Dermis microvascular lymphatic vessel endothelial cell (primary cell): ENCODE measurements around the gene C4BPB. TPM values are rescaled to one million over a fixed set of nuclear protein-coding genes. Genes with fewer than 3 reads are reported as not detected.
"Not testable (repeated sequence)": the region's sequence is repeated elsewhere in the genome, so short reads cannot be mapped to it uniquely, and the experiment has no call there.

ENCODE experiments used
- DNase-seq, 2 donors: peaks; one replicate each; pipeline versions ENCODE4 v3.0.0 to v3.0.0-alpha.2; 2010; ENCODE audit warnings: low read depth in 2 of 2
- total RNA-seq: library from RNA; depleted of rRNA; stranded (reverse); fragments of >200 nt; gene quantifications from 2 replicates; pipeline ENCODE4 v1.2.1, GENCODE V29; 2014

C4BPB gene, protein sequence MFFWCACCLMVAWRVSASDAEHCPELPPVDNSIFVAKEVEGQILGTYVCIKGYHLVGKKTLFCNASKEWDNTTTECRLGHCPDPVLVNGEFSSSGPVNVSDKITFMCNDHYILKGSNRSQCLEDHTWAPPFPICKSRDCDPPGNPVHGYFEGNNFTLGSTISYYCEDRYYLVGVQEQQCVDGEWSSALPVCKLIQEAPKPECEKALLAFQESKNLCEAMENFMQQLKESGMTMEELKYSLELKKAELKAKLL
- total RNA-seq, result 0.13 TPM in 1 of 2 replicates, not detected in the other

DNA sequence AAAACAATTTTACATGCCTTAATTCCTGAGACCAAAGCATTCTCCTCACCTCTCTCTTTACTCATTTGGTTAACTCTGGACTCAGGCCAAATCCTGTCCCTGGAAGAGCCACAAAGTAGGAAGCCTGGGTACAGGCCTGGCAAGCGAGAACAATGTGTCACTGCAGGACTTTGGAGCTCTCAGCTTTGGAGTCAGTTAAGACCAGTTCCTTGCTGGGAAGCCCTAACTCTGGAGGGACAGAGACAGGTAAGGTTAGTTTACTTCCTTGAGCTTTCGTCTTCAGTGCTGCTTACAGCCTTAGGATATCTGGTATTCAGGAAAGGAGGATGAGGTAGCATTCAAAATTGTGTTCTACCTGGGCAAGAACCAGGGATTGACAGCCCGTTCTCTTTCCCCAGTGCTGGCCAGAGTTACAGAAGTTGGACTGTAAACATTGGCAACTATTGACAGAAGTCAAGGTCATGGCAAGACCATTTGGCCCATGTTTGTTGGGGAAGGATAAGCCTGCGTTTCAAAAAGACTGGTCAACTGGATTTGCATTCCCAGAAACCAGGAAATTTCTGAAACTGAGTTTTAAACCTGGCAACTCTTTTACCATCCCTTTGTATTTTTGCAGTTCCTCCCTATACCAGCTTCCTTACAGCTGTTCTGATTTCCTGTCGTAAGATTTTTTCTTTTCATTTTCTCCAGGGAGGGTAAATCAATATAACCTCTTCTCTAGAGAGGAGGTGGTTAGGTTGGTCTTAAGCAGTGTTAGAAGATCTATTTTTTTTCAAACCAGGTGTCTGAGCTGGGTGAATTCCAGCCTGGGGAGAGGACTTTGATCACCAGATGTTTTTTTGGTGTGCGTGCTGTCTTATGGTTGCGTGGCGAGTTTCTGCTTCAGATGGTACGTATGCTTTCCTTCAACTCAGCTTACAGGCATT is at the start of gene C4BPB:
C4BPB (plus strand) TSS at position 160 of the 926 bp plus-strand sequence; CDS start at position 832, 672 bp downstream.
- DNase-seq, result no peak

DNA sequence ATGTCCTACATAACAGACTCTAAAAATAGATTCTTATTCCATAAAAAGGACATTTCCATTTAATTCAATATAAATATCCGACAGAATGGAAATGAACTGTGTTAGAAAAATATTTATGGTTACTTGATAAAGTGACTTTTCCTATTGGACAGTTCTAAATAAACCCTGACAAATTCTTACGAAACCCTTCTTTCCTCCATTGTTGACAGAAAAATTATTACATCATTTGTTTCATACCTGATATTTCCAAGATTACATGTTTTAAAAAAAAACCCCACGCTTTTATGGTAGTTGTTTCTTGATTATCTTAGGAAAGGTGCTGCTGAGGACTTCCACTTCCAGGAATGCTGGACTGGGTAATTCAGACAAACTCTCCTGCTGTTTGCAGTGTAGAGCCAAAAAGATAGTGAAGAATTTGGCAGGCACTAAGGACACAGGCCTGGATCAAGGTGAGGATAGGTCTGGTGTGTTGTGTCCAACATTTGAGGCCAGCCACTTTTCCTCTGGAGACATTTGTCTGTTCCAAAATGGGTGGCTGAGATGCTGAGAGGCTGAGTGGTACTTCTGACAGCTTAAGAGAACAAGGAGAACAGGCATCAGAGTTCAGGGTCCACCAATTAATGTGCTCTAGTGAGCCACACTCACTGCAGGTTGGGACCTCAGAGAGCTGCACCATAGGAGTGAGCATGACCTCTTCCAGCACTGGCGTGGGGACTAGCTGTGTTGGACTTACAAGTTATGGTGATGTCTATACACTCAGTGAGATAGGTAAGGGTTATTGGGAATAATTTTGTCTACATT is 49.1 kb upstream of the C4BPB start:
- DNase-seq, result no peak

DNA sequence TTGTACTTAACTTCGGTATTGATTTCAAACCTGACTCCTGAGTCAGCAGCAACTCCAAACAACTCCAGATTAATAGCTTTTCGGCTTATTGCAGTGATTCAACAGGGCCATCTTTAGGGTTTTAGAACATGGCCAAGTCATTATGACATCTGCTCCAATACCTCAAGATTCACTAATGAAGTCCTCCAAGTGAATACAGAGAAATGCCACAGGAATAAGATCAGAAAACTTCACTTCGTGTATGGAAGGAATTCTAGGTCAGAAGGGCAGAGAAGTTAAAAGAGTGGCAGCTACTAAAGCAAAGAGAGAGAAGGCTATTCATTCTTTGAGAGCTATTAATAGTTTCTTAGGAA is 48.5 kb upstream of the C4BPB start:
- DNase-seq, result no peak

DNA sequence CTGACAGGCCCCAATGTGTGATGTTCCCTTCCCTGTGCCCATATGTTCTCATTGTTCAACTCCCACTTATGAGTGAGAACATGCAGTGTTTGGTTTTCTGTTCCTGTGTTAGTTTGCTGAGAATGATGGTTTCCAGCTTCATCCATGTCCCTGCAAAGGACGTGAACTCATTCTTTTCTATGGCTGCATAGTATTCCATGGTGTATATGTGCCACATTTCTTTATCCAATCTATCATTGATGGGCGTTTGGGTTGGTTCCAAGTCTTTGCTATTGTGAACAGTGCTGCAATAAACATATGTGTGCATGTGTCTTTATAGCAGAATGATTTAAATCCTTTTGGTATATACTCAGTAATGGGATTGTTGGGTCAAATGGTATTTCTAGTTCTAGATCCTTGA is 47.3 kb upstream of the C4BPB start:
- DNase-seq, result not testable (repeated sequence)

DNA sequence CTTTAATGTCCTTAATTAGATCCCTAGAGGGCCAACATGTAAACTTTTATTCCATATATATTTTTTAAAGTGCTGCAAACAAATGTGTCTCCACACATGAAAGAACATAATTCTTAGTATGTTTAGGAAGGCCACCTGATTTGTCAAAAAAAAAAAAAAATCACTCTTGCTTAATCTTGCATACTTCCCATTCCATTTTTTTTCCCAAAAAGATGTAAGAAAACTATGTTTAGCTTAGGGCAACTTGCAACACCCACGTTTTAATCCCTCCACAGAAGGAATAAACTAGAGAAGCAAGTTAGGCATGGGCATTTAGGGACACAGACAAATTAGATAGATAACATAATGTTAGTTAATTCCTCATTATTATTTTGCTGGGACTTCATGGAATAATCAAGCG is 43.2 kb upstream of the C4BPB start:
- DNase-seq, result no peak

DNA sequence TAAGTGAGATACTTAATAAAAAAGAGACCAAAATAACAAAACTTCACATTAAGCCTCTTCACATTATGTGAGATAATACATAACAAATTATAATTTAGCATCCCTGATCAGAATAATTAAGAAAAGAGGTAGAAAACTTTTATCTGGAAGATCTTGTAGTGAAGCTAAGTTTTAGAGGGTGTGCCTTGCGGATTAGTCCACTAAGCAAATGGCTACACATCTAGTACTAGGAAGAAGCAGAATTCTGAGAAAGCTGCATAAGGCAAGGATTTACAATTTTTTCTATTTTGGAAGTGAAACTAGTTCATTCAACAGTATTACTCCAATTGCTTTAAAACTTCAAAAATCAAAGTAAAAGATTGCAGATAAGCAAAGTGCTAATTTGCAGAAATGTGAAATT is 41.2 kb upstream of the C4BPB start:
- no peak for DNase-seq

DNA sequence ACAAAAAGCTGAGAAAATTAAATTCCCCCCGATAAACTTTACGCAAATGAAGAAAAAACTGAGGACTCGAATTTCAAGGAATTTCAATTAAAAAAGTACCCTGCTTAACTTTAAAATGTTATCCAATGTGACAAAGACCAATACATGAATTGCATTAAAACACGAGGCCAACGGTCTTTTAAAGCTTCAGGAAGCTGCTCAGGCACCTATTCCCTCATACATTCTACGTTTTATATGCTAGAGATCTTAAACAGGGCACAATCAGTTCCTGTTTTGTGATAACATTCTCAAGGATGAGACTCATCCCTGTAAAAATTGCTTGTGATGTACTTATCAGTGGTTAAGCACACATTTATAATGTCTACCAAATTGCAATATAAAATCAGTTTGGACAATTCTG is 40.6 kb upstream of the C4BPB start:
- DNase-seq, result no peak

DNA sequence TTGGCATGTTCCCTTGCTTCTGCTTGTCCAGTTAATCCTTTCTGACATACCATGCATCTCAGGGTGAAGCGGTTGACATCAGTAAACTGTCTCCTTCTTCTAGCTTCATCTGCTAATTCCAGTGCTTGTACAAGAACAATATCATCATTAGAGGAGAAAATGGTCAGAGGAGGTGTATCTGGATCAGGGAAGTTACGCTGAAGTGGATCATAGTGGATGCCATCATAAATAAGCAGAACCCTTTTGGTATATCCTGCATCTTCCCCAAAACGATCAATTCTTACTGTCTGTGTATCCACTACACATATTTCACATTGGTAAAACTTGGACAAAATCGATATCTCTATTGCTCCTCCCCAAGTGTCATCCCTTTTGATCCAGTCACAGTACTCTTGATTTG is 39.6 kb upstream of the C4BPB start:
- no peak for DNase-seq

DNA sequence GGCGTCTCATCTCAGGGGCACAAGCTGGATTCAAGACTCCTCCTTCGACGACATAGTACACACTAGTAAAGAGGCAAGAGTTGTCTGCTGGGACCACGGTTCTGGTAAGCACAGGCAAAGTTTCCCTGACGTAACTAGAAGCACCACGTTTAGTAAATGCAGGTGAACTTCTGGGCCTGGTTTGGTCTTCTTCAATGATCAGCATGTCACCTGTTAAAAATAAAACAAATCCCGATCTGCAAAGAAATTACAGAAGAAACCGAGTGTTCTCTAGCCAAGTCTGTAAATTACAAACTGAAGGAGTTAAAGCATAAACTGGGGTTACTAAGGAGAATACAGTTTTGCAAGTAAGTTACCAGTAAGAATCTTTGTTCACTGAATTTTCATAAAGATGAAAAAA is 39.1 kb upstream of the C4BPB start:
- no peak for DNase-seq

DNA sequence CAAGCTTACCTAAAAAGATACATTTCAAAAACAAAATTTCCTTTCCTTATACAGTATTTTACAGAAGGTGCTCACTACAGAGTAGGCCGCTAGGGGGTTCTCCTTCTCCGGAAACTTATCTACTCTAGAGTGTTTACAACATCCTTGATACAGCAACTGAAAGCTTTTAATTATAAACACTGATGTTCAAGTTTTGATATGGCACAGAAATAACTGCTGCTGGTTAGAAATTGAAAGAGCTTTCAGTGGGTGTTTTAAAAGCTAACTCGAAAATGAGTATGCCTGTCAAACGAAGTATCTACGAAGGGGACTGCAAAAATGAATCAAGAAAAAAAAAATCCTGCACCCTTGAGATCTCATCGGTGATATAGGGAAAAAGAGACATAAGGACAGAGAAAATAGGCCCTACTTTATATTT is 38.7 kb upstream of the C4BPB start:
- DNase-seq, result peak; percentile 21 to 59

DNA sequence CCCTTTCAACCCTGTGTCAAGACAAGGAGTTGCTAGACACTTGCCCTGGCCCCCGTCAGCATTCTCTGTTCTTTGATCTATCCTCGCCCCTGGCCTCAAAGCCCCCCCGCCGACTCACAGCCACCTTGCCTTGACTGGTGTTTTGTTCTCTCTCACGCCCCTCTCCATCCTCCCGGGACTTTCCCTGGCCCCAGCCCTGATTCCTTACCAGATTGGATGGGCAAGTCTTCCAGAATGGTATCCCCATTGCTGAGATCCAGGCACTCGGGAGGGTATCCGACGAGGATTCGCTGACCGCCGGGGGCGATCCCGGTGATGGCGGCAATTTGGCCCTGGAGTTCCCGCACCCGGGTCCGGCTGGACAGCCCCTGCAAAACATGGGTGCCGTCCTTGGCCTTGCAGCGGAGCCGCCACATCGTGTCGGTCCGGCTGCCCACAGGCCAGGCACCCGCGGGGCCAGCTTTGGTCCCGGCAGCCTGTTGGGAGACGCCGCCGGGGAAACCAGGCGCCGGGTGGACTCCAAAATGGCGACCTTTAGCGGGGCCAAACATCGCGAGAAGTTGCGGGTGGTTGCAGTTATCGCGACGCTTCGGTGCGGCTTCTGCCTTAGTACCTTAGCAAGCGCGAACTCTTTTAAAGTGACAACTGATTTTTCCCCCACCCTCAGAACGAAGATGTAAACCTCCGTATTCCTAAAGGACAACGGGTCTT is 38.0 kb upstream of the C4BPB start:
- DNase-seq, result peak; percentile 81 to 85

DNA sequence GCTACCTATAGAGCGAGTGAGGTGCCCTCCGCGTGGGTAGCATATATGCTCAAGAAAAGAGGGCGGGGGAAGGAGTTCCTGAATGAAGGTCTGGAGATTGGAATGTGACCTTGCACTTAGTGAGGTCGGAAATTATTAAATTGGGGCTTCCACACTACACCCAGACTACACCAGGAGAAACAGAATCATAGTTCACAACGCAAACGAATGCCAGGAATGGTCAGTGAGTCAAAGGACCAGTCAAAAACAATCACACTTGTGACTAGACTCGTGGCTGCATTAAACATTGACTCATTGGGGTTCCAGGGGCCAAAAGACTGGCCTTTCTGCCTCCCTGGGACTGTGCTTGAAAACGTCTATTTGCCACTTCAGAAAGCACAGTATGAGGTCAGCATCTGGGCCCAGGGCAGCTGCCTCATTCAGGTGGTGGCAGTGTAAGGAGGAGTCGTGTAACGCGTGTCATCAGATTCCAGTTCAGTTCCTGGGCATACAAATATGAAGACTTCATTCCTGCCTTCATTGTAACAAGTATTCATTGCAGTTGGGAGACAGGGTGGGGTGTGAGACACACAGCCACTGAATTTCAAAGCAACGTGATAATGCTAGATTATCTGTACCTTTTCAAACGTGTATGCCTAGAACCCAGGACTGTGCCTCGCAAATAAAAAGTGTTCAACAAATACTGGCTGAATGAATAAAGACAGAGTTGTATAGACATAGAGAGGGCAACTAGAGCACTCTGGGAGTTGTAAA is 37.3 kb upstream of the C4BPB start, which contains the start of gene YOD1:
YOD1 (minus strand) TSS at position 18 of the 753 bp plus-strand sequence. CDS start 178 bp downstream, outside the sequence.
- DNase-seq, result peak in 1 of 2 donors; percentile 2

DNA sequence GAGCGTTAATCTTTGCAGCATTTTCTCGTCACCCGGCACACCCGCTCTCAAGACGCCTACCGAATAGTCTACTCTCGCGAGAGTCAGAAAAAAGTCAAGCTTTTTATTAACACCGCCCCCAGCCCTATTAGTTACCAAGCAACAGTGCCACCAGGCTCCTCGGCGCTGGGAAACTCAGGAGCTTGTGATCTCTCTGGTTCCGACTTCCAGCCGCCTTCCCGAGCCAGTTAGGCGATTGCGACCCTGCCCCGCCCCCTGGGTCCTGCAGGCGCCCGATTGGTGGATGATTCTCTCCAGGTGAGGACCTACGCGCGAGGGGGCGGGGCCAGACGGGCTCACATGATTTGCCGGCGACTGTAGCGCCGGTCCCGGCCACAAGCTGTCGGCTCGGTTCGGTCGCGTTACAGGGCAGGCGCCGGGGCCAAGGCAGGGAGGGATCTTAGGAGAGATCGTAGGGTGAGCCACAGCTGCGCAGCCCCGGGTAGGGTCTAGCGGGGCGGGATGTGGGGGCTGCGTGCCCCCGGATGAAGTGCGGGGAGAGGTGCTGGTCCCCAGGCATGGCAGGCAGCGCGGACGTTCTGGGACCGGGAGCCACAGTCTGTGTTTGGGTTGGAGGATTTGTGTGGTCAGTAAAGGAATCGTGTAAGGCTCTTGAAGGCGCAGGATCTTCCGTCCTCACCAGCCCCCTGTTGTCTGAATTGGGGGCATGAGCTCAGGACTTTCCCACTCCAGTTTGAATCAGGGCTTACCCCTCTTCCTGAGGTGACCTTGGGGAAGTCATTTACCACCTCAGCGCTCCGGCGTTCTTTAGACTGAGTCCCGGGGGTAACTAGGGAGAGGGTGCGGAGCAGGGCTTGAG is 35.5 kb upstream of the C4BPB start, which contains the start of gene PFKFB2:
PFKFB2 (plus strand) TSS at position 365 of the 859 bp plus-strand sequence. CDS start 1,443 bp downstream, outside the sequence.
- DNase-seq, result peak; percentile 52 to 72

DNA sequence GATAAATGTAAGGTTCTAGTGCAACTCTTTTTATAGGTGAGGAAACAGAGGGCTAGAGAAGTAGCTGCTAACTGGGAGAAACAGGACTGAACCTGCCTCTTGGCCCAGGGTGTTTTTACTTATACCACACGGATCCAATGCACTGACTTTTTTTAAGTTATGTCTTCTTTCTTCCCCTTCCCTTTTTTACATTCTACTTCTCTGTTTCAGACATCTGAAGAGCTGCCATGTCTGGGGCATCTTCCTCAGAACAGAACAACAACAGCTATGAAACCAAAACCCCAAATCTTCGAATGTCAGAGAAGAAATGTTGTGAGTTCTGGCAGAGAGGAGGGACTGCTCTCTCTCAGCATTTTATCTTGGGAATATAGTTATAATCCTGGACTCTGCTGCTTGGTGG is 34.2 kb upstream of the C4BPB start:
- DNase-seq, result no peak

DNA sequence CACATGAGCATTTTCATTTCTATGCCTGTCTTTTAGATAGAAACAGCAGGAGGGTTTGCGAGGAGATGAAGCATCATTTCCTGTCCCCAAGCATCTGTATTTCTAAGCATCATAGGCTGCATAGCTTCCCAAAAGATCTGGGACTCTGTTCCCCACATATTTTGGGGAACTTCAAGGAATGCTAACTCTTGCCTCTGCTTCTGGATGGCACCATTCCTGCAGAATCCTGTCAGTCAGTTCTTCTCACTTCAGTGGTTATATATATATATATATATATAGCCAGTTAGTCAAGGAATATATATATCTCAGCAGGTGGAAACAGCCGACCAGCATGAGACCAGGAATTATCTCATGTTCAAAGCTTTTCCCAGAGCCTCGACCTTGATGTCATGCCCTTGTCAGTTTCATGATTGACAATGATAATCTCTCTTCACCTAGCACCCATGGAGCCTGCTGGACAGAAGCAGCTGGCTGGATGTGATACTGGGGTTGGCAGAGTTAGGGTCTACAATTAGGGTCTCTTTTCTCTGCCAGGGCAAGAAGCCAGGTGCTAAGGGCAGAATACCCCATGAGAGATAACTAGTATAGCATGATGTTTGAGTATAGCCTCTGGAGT is 33.2 kb upstream of the C4BPB start:
- no peak for DNase-seq

DNA sequence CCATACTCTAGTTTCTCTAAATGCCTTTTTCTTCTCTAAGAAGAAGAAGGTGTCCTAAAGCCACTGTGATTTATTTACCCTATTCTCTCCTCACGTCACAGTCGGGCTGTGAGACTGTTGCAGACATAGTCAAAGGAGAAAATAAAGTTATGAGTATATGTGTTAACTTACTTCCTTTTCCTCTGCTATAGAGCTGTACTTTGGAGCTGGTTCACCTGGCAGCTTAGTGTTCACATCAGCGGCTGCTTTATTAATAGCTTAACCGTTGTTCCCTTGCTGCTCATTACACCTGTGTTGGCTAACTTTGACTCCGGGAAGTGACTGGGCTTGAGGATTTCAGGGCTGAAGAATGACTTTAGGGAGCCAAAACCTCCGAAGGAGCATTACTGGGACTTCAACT is 32.0 kb upstream of the C4BPB start:
- DNase-seq, result no peak

DNA sequence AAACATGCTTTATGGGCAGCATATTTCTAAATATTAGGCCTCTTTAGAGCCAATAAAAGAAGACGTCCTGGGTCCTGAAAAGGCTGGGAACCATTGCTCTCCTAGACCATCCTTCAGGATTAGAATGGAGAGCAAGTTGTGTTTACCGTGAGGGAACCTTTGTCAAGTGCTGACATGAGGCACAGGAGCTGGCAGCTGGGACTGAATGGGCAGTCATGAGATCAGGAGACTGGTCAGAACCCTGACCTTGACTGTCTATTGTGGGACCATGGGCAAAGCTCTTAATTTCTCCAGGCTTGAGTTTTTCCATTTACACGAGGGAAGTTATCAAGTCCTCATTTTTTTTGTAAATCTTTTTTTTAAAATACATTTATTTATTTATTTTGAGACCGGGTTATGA is 30.4 kb upstream of the C4BPB start:
- DNase-seq, result no peak

DNA sequence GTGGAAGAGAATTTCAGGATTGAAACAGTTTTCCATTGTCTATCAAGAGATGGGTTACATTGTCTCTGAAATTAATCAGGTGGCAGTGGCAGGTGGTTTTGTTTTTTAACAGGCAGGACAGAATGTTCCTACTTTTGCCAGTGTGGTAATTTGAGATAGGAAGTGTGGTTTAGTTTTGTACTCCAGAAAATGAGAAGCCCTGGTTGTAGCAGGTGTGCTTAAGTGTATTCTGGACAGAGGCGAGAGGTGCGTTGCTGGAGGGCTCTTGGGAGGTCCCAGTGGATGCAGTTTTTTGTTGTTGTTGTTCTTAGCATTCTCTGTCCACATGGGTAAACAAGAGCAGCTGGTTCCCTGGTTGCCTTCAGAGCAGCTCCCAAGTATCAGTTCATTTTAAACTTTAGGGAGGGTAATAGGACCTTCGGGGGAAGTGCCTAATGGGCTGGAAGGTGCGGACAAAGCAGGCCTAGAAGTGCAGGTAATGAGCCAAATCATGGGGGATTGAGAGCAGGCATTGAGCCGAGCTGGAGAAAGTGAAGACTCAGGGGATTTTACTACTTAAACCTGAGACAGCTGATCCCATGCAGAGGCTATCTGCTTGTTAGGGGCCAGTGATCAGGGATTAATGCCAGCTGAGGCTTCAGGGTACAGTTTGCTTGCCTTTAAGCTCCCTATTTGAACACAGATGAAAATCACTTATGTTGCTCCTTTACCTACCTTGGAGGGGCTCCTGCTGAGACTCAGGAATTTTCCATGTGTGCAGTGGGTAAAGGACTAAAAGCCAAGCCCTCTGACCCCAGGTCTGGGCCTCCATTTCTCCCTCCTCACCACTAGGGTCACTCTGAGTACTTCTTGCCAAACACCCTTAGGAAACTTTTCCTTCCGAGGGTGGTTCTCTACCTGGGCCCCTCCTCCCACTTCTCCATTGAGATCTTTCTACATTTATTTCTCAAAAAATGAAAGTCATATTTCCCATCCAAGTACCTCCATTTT is 29.5 kb upstream of the C4BPB start:
- DNase-seq, result no peak
